Cerebellar nuclear complex (tissue), 1 donor: ENCODE results near the gene MAST2.
"Not testable (repeated sequence)": the region's sequence is repeated elsewhere in the genome, so short reads cannot be mapped to it uniquely, and the experiment has no call there.

ENCODE experiments used
- DNase-seq, 2 experiments: peaks; one replicate each; lab custom pipeline; 2025; lab: John Stamatoyannopoulos, UW

Gene MAST2

GRCh38 chr1:45894331-45894730 is 90.9 kb downstream of the MAST2 start:
- DNase-seq: no peak

GRCh38 chr1:45894921-45895320 is 91.5 kb downstream of the MAST2 start:
- no peak for DNase-seq

- DNase-seq: no peak
Observed at GRCh38 chr1:45895406-45895805, 92.0 kb downstream of the MAST2 start.

- DNase-seq: no peak
Observed at GRCh38 chr1:45906883-45907282, 103.5 kb downstream of the MAST2 start.

- no peak for DNase-seq
Observed at GRCh38 chr1:45908611-45909140, 105.3 kb downstream of the MAST2 start.

GRCh38 chr1:45911634-45912033 is 108.2 kb downstream of the MAST2 start:
- no peak for DNase-seq

- no peak for DNase-seq
Observed at GRCh38 chr1:45913183-45913683, 109.8 kb downstream of the MAST2 start.

GRCh38 chr1:45913731-45914501 is 110.5 kb downstream of the MAST2 start:
- no peak for DNase-seq

GRCh38 chr1:45914836-45915235 is 111.4 kb downstream of the MAST2 start:
- DNase-seq: no peak

GRCh38 chr1:45922374-45922773 is 119.0 kb downstream of the MAST2 start:
- DNase-seq: no peak

- DNase-seq: no peak
Observed at GRCh38 chr1:45922813-45923212, 119.4 kb downstream of the MAST2 start.

GRCh38 chr1:45923343-45923742 is 119.9 kb downstream of the MAST2 start:
- no peak for DNase-seq

GRCh38 chr1:45924736-45925135 is 121.3 kb downstream of the MAST2 start:
- DNase-seq: no peak

GRCh38 chr1:45925728-45926287 is 122.4 kb downstream of the MAST2 start:
- DNase-seq: no peak

- no peak for DNase-seq
Observed at GRCh38 chr1:45926330-45926729, 122.9 kb downstream of the MAST2 start.

- not testable (repeated sequence) for DNase-seq
Observed at GRCh38 chr1:45927231-45927915, 124.0 kb downstream of the MAST2 start.

- DNase-seq: no peak
Observed at GRCh38 chr1:45928486-45929205, 125.2 kb downstream of the MAST2 start.

- no peak for DNase-seq
Observed at GRCh38 chr1:45929257-45929687, 125.9 kb downstream of the MAST2 start.

GRCh38 chr1:45930258-45931150 is 127.1 kb downstream of the MAST2 start:
- DNase-seq: no peak

- not testable (repeated sequence) for DNase-seq
Observed at GRCh38 chr1:45932205-45932604, 128.8 kb downstream of the MAST2 start.

- no peak for DNase-seq
Observed at GRCh38 chr1:45934947-45935346, 131.5 kb downstream of the MAST2 start.
